ENCODE measurements around the gene UROD.
"Not testable (repeated sequence)": the region's sequence is repeated elsewhere in the genome, so short reads cannot be mapped to it uniquely, and the experiment has no call there.

The UROD gene

GRCh38 chr1:45043094-45043493 is 31.0 kb downstream of the UROD start:
- no peak for DNase-seq

DNA sequence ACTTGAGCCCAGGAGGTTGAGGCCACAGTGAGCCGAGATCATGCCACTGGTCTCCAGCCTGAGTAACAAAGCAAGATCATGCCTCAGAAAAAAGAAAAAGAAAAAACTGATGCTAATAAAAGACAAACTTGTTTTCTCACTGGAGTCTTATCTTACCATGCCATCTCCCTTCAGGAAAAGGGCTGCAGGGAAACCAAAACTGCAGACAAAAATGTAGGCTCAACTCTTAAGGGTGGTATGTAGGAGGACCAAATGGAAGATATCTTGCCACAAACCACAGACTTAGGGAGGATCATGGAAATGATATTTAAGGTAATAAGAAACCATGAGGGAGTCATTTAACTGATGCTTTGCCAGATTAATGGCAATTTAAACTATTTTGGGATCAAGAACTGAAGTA is 32.9 kb downstream of the UROD start:
- DNase-seq, result no peak

DNA sequence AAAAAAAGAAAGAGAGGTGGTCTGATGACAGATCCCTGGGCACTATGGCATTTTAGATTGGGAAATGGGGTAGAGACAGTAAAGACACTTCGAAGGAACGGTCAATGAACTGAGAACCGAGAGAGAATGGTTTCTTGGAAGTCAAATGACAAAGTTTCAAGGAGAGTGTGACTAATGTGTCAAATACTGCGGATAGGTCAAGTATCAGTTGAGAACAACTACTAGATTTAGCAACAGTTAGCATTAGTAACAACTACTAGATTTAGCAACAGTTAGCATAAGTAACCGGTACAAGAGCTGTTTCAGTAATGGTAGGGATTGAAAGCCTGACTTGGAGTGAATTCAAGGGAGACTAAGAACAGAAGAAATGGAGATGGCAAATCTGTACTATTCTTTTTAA is 35.0 kb downstream of the UROD start:
- DNase-seq, result no peak

DNA sequence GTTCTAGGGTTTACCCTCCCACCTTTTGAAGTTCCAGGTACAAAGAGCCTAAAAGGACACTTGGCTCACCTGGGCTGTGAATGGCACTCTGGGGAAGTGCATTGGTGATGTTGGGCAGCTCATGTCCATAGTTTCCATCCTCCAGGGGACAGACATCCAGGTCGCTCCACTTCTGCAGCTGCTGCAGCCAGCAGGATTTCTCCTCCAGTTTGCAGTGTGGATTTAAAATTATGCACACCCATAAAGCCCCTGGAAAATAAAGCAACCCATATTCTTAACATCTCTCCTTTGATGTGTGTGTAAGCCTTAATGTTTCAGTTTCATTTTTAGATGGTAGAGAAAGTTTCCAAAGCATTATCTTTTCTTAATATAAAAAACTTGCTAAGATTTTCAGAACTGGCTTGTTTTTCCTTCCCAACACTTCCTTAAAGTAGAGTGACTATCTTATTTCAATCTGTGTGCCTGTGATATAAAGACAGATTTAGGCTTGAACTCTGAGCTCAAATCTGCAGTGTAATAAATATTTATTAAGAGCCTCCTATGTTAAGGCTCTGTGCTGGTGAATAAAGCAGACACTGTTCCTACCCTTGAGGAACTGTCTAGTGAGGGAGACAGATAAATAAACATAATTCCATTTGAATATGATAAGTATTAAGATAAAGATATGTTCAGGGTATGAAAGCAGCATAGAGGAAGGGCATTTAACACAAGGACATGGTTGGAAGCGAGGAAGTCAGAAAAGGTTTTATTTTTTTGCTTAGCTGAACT is 39.1 kb downstream of the UROD start:
- DNase-seq, result peak; percentile 18

- DNase-seq, result no peak
These were observed 45.5 kb downstream of the UROD start for GRCh38 chr1:45057542-45057941.

DNA sequence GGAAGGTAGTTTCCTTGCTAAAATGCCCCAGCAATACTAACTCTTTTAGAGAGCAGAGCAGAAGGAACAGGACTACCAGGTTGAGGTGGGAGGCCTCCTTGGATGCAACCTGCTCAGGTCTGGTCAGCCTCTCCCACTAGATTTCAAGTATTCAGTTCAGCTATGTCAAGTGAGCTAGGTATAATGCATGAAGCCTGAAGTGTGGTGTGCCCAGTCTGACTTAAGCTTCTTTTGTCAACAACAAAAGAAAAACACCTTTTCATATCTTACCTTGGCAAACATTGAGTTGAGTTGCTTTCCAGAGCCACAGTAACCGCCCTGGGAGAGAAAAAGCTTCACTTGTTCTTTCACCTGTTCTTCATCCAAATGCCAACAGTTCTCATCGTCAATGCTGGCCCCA is 47.8 kb downstream of the UROD start:
- no peak for DNase-seq

DNA sequence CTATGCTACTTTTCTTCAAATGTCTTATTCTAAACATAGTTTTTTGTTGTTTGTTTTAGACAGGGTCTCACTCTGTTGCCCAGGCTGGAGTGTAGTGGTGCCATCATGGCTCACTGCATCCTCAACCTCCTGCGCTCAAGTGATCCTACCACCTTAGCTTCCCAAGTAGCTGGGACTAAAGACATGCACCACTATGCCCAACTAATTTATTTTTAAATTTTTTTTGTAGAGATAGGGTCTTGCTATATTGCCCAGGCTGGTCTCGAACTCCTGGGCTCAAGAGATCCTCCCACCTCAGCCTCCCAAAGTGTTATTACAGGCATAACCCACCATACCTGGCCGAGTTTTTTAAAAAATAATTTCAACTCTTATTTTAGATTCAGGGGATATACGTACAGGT is 50.4 kb downstream of the UROD start:
- DNase-seq, result not testable (repeated sequence)

- DNase-seq, result no peak
These were observed 53.0 kb downstream of the UROD start for GRCh38 chr1:45065083-45065482.

Measured in CD4-positive, alpha-beta T cell treated with Interleukin-17A for 4 hours (primary cell).